Transverse colon (tissue), 4 donors: ENCODE results near the gene PIK3IP1. TPM values are rescaled to one million over a fixed set of nuclear protein-coding genes. Genes with fewer than 3 reads are reported as not detected.
"Not testable (repeated sequence)": the region's sequence is repeated elsewhere in the genome, so short reads cannot be mapped to it uniquely, and the experiment has no call there.

Experiments used
- DNase-seq: peaks from one replicate; pipeline ENCODE4 v3.0.0-alpha.2; 2019
- H3K27ac ChIP-seq, 4 donors: fragments of 200-600 bp; sonication (generic); 2 replicates each; pipeline ENCODE4 v1.5.1; 2016 to 2018; ENCODE audit warnings: inconsistent platforms in 4 of 4
- H3K27me3 ChIP-seq: fragments of 200-600 bp; sonication (generic); 2 replicates; pipeline ENCODE4 v1.5.1; 2017; ENCODE audit warnings: inconsistent platforms
- H3K36me3 ChIP-seq, 4 donors: fragments of 200-600 bp; sonication (generic); 2 replicates each; pipeline ENCODE4 v1.5.1; 2017 to 2019; ENCODE audit warnings: inconsistent platforms in 4 of 4
- H3K4me1 ChIP-seq, 4 donors: fragments of 200-600 bp; sonication (generic); 2 replicates each; pipeline ENCODE4 v1.5.1; 2017 to 2020; ENCODE audit warnings: inconsistent platforms in 4 of 4
- H3K4me3 ChIP-seq, 4 donors: fragments of 200-600 bp; sonication (generic); 1 replicate in 1 of 4; 2 replicates in 3 of 4; pipeline versions ENCODE4 v1.5.1 to v1.6.1; 2017 to 2019; ENCODE audit warnings: inconsistent platforms in 4 of 4
- H3K9me3 ChIP-seq, 2 donors: fragments of 200-600 bp; sonication (generic); 2 replicates each; pipeline ENCODE4 v1.5.1; 2017 to 2019; ENCODE audit warnings: inconsistent platforms in 2 of 2
- CTCF ChIP-seq, 5 experiments: fragments of 200-600 bp in 3 of 5; fragments of 450-650 bp in 2 of 5; sonication (generic) in 3 of 5; IDR thresholded peaks; 1 replicate in 2 of 5; 2 replicates in 3 of 5; pipeline ENCODE4 v1.5.1; 2016 to 2017; ENCODE audit warnings: antibody characterized with exemption in 5 of 5, inconsistent platforms in 3 of 5, mild to moderate bottlenecking in 2 of 5, moderate library complexity in 1 of 5
- EP300 ChIP-seq: sonication (generic); formaldehyde crosslinking; IDR thresholded peaks from one replicate; pipeline ENCODE4 v1.6.1; 2017; ENCODE audit warnings: antibody characterized with exemption, low read depth
- POLR2A ChIP-seq: fragments of 450-650 bp; IDR thresholded peaks from one replicate; pipeline ENCODE4 v1.6.1; 2016; ENCODE audit warnings: antibody characterized with exemption, mild to moderate bottlenecking, moderate library complexity
- POLR2AphosphoS5 ChIP-seq, 3 donors: sonication (generic); formaldehyde crosslinking; IDR thresholded peaks; one replicate each; pipeline ENCODE4 v1.6.1; 2016; ENCODE audit warnings: antibody characterized with exemption in 3 of 3
- WGBS, 2 donors: methylation state at CpG; one replicate each; pipeline ENCODE4 v1.1.5; 2018; ENCODE audit warnings: low coverage in 1 of 2; 5-methylcytosine and 5-hydroxymethylcytosine counted together
- in situ Hi-C, 4 donors: fragments of 200-750 bp; cut with MboI; loops; one replicate each; pipeline versions ENCODE4 v1.15.0 to v1.15.1; 2017; ENCODE audit warnings: low sequenced_read_pairs in 3 of 4, low pct_ligation_motif_present in 1 of 4, low pct_unique_long_range_greater_than_20kb in 1 of 4
- intact Hi-C: fragments of 100-400 bp; cut with DNase I; formaldehyde crosslinking; loops from one replicate; pipeline ENCODE4 v1.15.1; 2023; ENCODE audit warnings: low total_unique reads
- total RNA-seq, 4 donors: library from RNA; depleted of rRNA; stranded (reverse); fragments of >200 nt; gene quantifications; one replicate each; pipeline ENCODE4 v1.1.0, GENCODE V29; 2016

The PIK3IP1 gene
- total RNA-seq, 4 donors from 2014 or later: 11.6 to 46.7 (median 35.2) TPM

GRCh38 chr22:31321421-31321820 lies 29.1 kb upstream of the PIK3IP1 start:
- H3K9me3 ChIP-seq: no peaks in the 10 kb centered on the region
- in situ Hi-C loops (no loop called here), intact Hi-C loops (loop anchor here (10.0 kb wide), 1 partner anchor 793 kb away; no protein-coding TSS in a partner anchor)
- no peaks in the 10 kb centered on the region for H3K4me1 ChIP-seq
- H3K27me3 ChIP-seq: no peaks in the 10 kb centered on the region
- H3K36me3 ChIP-seq: peaks cover 0 to 7% (median 3%) of the 10 kb centered on the region in 4 donors
- TF ChIP-seq EP300 (no peak), POLR2A (no peak), POLR2AphosphoS5 (IDR thresholded peaks at IDR 0.05) (no peak)
- no peak overlapping the region for H3K4me3 ChIP-seq
- H3K27ac ChIP-seq: no peak overlapping the region
- 87 to 100% methylated on average over 1 to 4 of the region's 4 CpGs for WGBS, 2 donors
- no peak for DNase-seq

GRCh38 chr22:31314220-31314619 lies 21.9 kb upstream of the PIK3IP1 start:
- intact Hi-C loops, DNase-seq, H3K36me3 ChIP-seq, H3K4me3 ChIP-seq, H3K27me3 ChIP-seq, in situ Hi-C loops, H3K9me3 ChIP-seq: not testable (repeated sequence)
- Histone ChIP-seq H3K4me1 (peaks cover 3 to 13% (median 7%) of the 10 kb centered on the region in 4 donors), H3K27ac (peak overlapping the region in 1 of 4 donors; percentile 69)
- 97% methylated on average over 1 of the region's 1 CpG; no CpG with 5 or more reads in 1 of the 2 donors for WGBS, 2 donors

- intact Hi-C loops: no loop called here
- in situ Hi-C loops: no loop called here
- Histone ChIP-seq H3K27ac (peak overlapping the region; percentile 60 to 69 (median 66)), H3K27me3 (no peaks in the 10 kb centered on the region), H3K4me3 (no peak overlapping the region), H3K36me3 (no peaks in the 10 kb centered on the region), H3K4me1 (peaks cover 3 to 13% (median 7%) of the 10 kb centered on the region in 4 donors), H3K9me3 (peaks cover 0 to 7% of the 10 kb centered on the region in 2 donors)
- peak; percentile 85 for DNase-seq
- WGBS, 2 donors: 23% methylated on average over 6 of the region's 6 CpGs; no CpG with 5 or more reads in 1 of the 2 donors
- TF ChIP-seq EP300: no peak
- TF ChIP-seq POLR2AphosphoS5 (IDR thresholded peaks at IDR 0.05): peak in 2 of 3 donors; percentile 13 to 63
- no peak for TF ChIP-seq POLR2A
- TF ChIP-seq CTCF (IDR thresholded peaks at IDR 0.05): peak; percentile 80 to 92 (median 90)
Observed at GRCh38 chr22:31313366-31314147, 21.3 kb upstream of the PIK3IP1 start.

- H3K27ac ChIP-seq: no peak overlapping the region
- intact Hi-C loops: no loop called here
- no peaks in the 10 kb centered on the region for H3K9me3 ChIP-seq
Observed at GRCh38 chr22:31308181-31308580, 15.9 kb upstream of the PIK3IP1 start.

GRCh38 chr22:31305194-31305593 lies 12.9 kb upstream of the PIK3IP1 start:
- no peak for DNase-seq
- Histone ChIP-seq H3K4me1 (peaks cover 0 to 17% (median 9%) of the 10 kb centered on the region in 4 donors), H3K27me3 (no peaks in the 10 kb centered on the region), H3K27ac (no peak overlapping the region), H3K9me3 (no peaks in the 10 kb centered on the region), H3K4me3 (no peak overlapping the region), H3K36me3 (no peaks in the 10 kb centered on the region)
- intact Hi-C loops (no loop called here), in situ Hi-C loops (no loop called here)
- no peak for TF ChIP-seq POLR2AphosphoS5 (IDR thresholded peaks at IDR 0.05)
- no peak for TF ChIP-seq EP300
- TF ChIP-seq POLR2A: no peak
- TF ChIP-seq CTCF (IDR thresholded peaks at IDR 0.05): no peak
- WGBS, 2 donors: 91 to 100% methylated on average over 2 to 3 of the region's 3 CpGs

More at GRCh38 chr22:31308181-31308580, 15.9 kb upstream of the PIK3IP1 start:
- H3K36me3 ChIP-seq: no peaks in the 10 kb centered on the region
- no peak overlapping the region for H3K4me3 ChIP-seq
- no peak for DNase-seq
- no peaks in the 10 kb centered on the region for H3K27me3 ChIP-seq
- H3K4me1 ChIP-seq: peaks cover 0 to 4% (median 3%) of the 10 kb centered on the region in 4 donors
- no peak for TF ChIP-seq EP300
- no peak for TF ChIP-seq POLR2A
- in situ Hi-C loops: no loop called here
